HCT116 (cell line): ENCODE measurements around the gene CAMKK1. TPM values are rescaled to one million over a fixed set of nuclear protein-coding genes. Genes with fewer than 3 reads are reported as not detected.

Experiments used
- ATAC-seq: fragments of 200-7000 bp; cut with Tn5 transposase; 2 replicates; pipeline ENCODE4 v1.9.1; 2020; ENCODE audit warnings: mild to moderate bottlenecking, moderate library complexity
- BruUV-seq: library from RNA; stranded (reverse); fragments of 400-500 nt; replicated peaks from 2 replicates; lab custom pipeline; 2021; lab: Mats Ljungman, UMichigan
- CTCF ChIA-PET: fragments of 300-600 bp; sonication (Branson Sonifier 250); formaldehyde crosslinking; loops from one replicate; lab custom pipeline; 2021; ENCODE audit warnings: antibody characterized with exemption; lab: Charles Lee
- POLR2A ChIA-PET: fragments of 300-600, 350-600 bp; sonication (Branson Sonifier 250); formaldehyde crosslinking; loops from one replicate; lab custom pipeline; 2021; ENCODE audit warnings: antibody characterized with exemption; lab: Charles Lee
- RAD21 ChIA-PET, 2 experiments: fragments of 300-600 bp; sonication (Branson Sonifier 250); formaldehyde crosslinking; loops; one replicate each; lab custom pipeline; 2023; ENCODE audit warnings: low total read pairs in 2 of 2; ENCODE audit not compliant: uncharacterized antibody in 2 of 2, unreplicated experiment in 2 of 2, low non-redundant PET in 1 of 2; lab: Charles Lee
- DNase-seq: peaks from one replicate; pipeline ENCODE4 v3.0.0-alpha.2; 2010; ENCODE audit warnings: low read depth, low spot score
- H2AFZ ChIP-seq: fragments of 200-600 bp; shearing (Covaris generic), sonication (generic); 2 replicates; pipeline ENCODE4 v1.6.1; 2017; ENCODE audit warnings: low read depth, mixed run types, mixed read lengths, antibody characterized with exemption, low read length; ENCODE audit not compliant: poor library complexity, severe bottlenecking
- H3K27ac ChIP-seq: 2 replicates; pipeline ENCODE4 v1.5.1; 2012; ENCODE audit warnings: low read depth, low read length
- H3K27me3 ChIP-seq: fragments of 200-600 bp; sonication (generic); 2 replicates; pipeline ENCODE4 v1.6.1; 2016; ENCODE audit warnings: mixed run types, low read length, mixed read lengths; ENCODE audit not compliant: insufficient read depth
- H3K36me3 ChIP-seq, 2 experiments: fragments of 200-500 bp in 1 of 2; fragments of 200-600 bp in 1 of 2; sonication (Bioruptor generic) in 1 of 2; sonication (generic) in 1 of 2; 2 replicates each; pipeline versions ENCODE4 v1.5.1 to v1.6.1; 2014 to 2016; ENCODE audit warnings: low read length in 2 of 2, inconsistent platforms in 1 of 2, mixed read lengths in 1 of 2, mixed run types in 1 of 2; ENCODE audit not compliant: insufficient read depth in 2 of 2, control insufficient read depth in 1 of 2
- H3K4me1 ChIP-seq, 2 experiments: fragments of 200-600 bp in 1 of 2; sonication (generic) in 1 of 2; 2 replicates each; pipeline versions ENCODE4 v1.5.1 to v1.6.1; 2012 to 2017; ENCODE audit warnings: low read length in 2 of 2, inconsistent platforms in 1 of 2, mild to moderate bottlenecking in 1 of 2, mixed read lengths in 1 of 2, mixed run types in 1 of 2, moderate library complexity in 1 of 2; ENCODE audit not compliant: insufficient read depth in 2 of 2, control insufficient read depth in 1 of 2
- H3K4me2 ChIP-seq: fragments of 200-600 bp; sonication (generic); 2 replicates; pipeline ENCODE4 v1.6.1; 2017; ENCODE audit warnings: mixed run types, low read length, mixed read lengths
- H3K4me3 ChIP-seq, 2 experiments: fragments of 200-600 bp in 1 of 2; sonication (generic) in 1 of 2; replicated peaks in 1 of 2; 2 replicates each; pipeline ENCODE4 v1.5.1; 2011 to 2016; ENCODE audit warnings: low read length in 2 of 2, control low read depth in 1 of 2, low read depth in 1 of 2, mild to moderate bottlenecking in 1 of 2, mixed read lengths in 1 of 2, mixed run types in 1 of 2
- H3K79me2 ChIP-seq: fragments of 200-600 bp; sonication (generic); 2 replicates; pipeline ENCODE4 v1.6.1; 2017; ENCODE audit warnings: mild to moderate bottlenecking, mixed run types, low read length, moderate library complexity, mixed read lengths; ENCODE audit not compliant: insufficient read depth
- H3K9ac ChIP-seq: fragments of 200-600 bp; sonication (generic); 2 replicates; pipeline ENCODE4 v1.6.1; 2016; ENCODE audit warnings: low read length, mixed read lengths
- H3K9me2 ChIP-seq: fragments of 200-600 bp; sonication (generic), shearing (Covaris generic); 2 replicates; pipeline ENCODE4 v1.6.1; 2017; ENCODE audit warnings: mixed run types, mild to moderate bottlenecking, moderate library complexity; ENCODE audit not compliant: insufficient read depth
- H3K9me3 ChIP-seq, 2 experiments: fragments of 200-500 bp in 1 of 2; fragments of 200-600 bp in 1 of 2; sonication (Bioruptor generic) in 1 of 2; sonication (generic) in 1 of 2; 2 replicates each; pipeline ENCODE4 v1.6.1; 2014 to 2017; ENCODE audit warnings: low read length in 2 of 2, mixed read lengths in 2 of 2, inconsistent platforms in 1 of 2, low read depth in 1 of 2, mild to moderate bottlenecking in 1 of 2, mixed run types in 1 of 2, moderate library complexity in 1 of 2; ENCODE audit not compliant: control insufficient read depth in 1 of 2, insufficient read depth in 1 of 2
- H4K20me1 ChIP-seq: fragments of 200-600 bp; sonication (generic), shearing (Covaris generic); 2 replicates; pipeline ENCODE4 v1.6.1; 2017; ENCODE audit warnings: mixed run types, mild to moderate bottlenecking, moderate library complexity; ENCODE audit not compliant: insufficient read depth
- CBX3 ChIP-seq: IDR thresholded peaks from 2 replicates; pipeline ENCODE4 v1.6.1; 2012; ENCODE audit warnings: low read depth
- CEBPB ChIP-seq: IDR thresholded peaks from 2 replicates; pipeline ENCODE4 v1.6.1; 2012; ENCODE audit warnings: low read depth
- EGR1 ChIP-seq: IDR thresholded peaks from 2 replicates; pipeline ENCODE4 v1.6.1; 2012; ENCODE audit warnings: low read depth
- POLR2AphosphoS5 ChIP-seq: IDR thresholded peaks from 2 replicates; pipeline ENCODE4 v1.6.1; 2011; ENCODE audit warnings: mild to moderate bottlenecking, low read depth, low read length, moderate library complexity
- RAD21 ChIP-seq: IDR thresholded peaks from 2 replicates; pipeline ENCODE4 v1.6.1; 2012; ENCODE audit warnings: low read depth, mild to moderate bottlenecking
- SRF ChIP-seq: IDR thresholded peaks from 2 replicates; pipeline ENCODE4 v1.6.1; 2012; ENCODE audit warnings: low read depth
- TCF7L2 ChIP-seq: IDR thresholded peaks from 2 replicates; pipeline ENCODE4 v1.7.0; 2011; ENCODE audit warnings: borderline replicate concordance, inconsistent platforms; ENCODE audit not compliant: insufficient read depth, insufficient read length; ENCODE audit errors: extremely low read depth
- YY1 ChIP-seq: IDR thresholded peaks from 2 replicates; pipeline ENCODE4 v1.6.1; 2011; ENCODE audit warnings: low read length, low read depth, moderate library complexity, mild to moderate bottlenecking; ENCODE audit not compliant: insufficient replicate concordance; ENCODE audit errors: extremely low read depth
- ZFX ChIP-seq: fragments of 450-650 bp; IDR thresholded peaks from 2 replicates; pipeline ENCODE4 v1.6.1; 2017
- intact Hi-C: fragments of 100-400 bp; cut with micrococcal nuclease; formaldehyde crosslinking; loops from 2 replicates; pipeline ENCODE4 v1.10.0; 2022
- total RNA-seq: library from RNA; stranded (reverse); gene quantifications from one replicate; pipeline ENCODE4 v1.2.1, GENCODE V29; 2021; ENCODE audit not compliant: unreplicated experiment
- TF ChIP-seq, protein P1 (sequence below): IDR thresholded peaks from 2 replicates; pipeline ENCODE4 v1.6.1; 2011; ENCODE audit warnings: mild to moderate bottlenecking, low read length, moderate library complexity; ENCODE audit not compliant: insufficient replicate concordance; ENCODE audit errors: extremely low read depth
- TF ChIP-seq, protein P2 (sequence below): IDR thresholded peaks from 2 replicates; pipeline ENCODE4 v1.6.1; 2012

CAMKK1 gene
- total RNA-seq, 1 experiment from 2014 or later: 10.6 TPM

DNA sequence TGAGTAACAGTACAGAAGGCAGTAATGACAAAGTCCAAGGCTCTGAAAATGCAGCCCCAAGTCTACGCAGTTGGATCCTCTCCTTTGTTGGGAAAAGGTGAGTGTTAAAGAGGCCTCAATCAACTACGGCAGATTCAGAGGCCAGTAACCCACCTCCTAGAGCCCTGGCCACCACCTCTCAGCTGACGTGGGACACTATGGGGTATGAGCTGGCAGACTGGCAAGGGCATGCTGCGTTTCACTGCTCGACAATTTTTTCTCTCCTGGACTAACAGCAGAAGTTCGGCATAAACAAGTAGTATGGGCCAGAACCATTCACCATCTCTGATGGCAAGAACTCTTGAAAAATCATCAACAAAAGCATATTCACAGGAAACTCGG lies 64.0 kb downstream of the CAMKK1 start:
- no peak overlapping the region for H3K9ac ChIP-seq
- no TSS peak for BruUV-seq
- intact Hi-C loops: no loop called here
- no peak overlapping the region for H2AFZ ChIP-seq
- DNase-seq: no peak
- no peak for ATAC-seq
- no peaks in the 10 kb centered on the region for H3K4me1 ChIP-seq
- H3K79me2 ChIP-seq: peaks cover 20% of the 10 kb centered on the region; the same call in 1 of the 2 replicates
- no peaks in the 10 kb centered on the region for H4K20me1 ChIP-seq
- TF ChIP-seq CEBPB (no peak), CBX3 (no peak), TCF7L2 (no peak), RAD21 (no peak), ZFX (no peak), YY1 (no peak), SRF (no peak), POLR2AphosphoS5 (no peak), EGR1 (no peak)
- TF ChIP-seq, protein P1, sequence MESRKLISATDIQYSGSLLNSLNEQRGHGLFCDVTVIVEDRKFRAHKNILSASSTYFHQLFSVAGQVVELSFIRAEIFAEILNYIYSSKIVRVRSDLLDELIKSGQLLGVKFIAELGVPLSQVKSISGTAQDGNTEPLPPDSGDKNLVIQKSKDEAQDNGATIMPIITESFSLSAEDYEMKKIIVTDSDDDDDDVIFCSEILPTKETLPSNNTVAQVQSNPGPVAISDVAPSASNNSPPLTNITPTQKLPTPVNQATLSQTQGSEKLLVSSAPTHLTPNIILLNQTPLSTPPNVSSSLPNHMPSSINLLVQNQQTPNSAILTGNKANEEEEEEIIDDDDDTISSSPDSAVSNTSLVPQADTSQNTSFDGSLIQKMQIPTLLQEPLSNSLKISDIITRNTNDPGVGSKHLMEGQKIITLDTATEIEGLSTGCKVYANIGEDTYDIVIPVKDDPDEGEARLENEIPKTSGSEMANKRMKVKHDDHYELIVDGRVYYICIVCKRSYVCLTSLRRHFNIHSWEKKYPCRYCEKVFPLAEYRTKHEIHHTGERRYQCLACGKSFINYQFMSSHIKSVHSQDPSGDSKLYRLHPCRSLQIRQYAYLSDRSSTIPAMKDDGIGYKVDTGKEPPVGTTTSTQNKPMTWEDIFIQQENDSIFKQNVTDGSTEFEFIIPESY: no peak
- TF ChIP-seq, protein P2, sequence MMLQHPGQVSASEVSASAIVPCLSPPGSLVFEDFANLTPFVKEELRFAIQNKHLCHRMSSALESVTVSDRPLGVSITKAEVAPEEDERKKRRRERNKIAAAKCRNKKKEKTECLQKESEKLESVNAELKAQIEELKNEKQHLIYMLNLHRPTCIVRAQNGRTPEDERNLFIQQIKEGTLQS: no peak
- no peak overlapping the region for H3K4me3 ChIP-seq
- H3K9me2 ChIP-seq: no peaks in the 10 kb centered on the region
- H3K9me3 ChIP-seq: no peaks in the 10 kb centered on the region
- H3K27me3 ChIP-seq: no peaks in the 10 kb centered on the region
- ChIA-PET RAD21 (no interaction called here), CTCF (interaction anchor here (1.6 to 1.8 kb wide), 3 partner anchors 17 to 91 kb away, joined by 4 to 12 read pairs (median 7); partner anchors contain the start of gene NCBP3), POLR2A (no interaction called here)
- H3K4me2 ChIP-seq: no peak overlapping the region
- peaks cover 18 to 31% of the 10 kb centered on the region in 2 experiments for H3K36me3 ChIP-seq
- H3K27ac ChIP-seq: no peak overlapping the region
